K562 (cell line): Measurements from ENCODE around the gene SYN1. TPM values are rescaled to one million over a fixed set of nuclear protein-coding genes. Genes with fewer than 3 reads are reported as not detected.

Source experiments
- ADNP ChIP-seq: fragments of 200-800 bp; sonication (Bioruptor generic); IDR thresholded peaks from 2 replicates; pipeline ENCODE4 v1.6.1; 2016; ENCODE audit warnings: missing genetic modification characterization, missing compliant biosample characterization
- BRD4 ChIP-seq: fragments of 200-600 bp; sonication (generic); IDR thresholded peaks from 2 replicates; pipeline ENCODE4 v1.6.1; 2017; ENCODE audit warnings: inconsistent platforms
- DLX4 ChIP-seq: fragments of 250-450 bp; sonication (Bioruptor Pico); IDR thresholded peaks from 2 replicates; pipeline ENCODE4 v1.6.1; 2021; ENCODE audit warnings: mild to moderate bottlenecking
- E2F5 ChIP-seq: sonication (generic); formaldehyde crosslinking; IDR thresholded peaks from 2 replicates; pipeline ENCODE4 v1.8.0; 2022; ENCODE audit warnings: mild to moderate bottlenecking, missing genetic modification reagents
- EP300 ChIP-seq: IDR thresholded peaks from 2 replicates; pipeline ENCODE4 v1.6.1; 2012; ENCODE audit warnings: low read length, improper control_type of control experiment
- FOXO4 ChIP-seq: fragments of 450-650 bp; formaldehyde crosslinking; IDR thresholded peaks from 2 replicates; pipeline ENCODE4 v1.4.0; 2020; ENCODE audit warnings: mild to moderate bottlenecking, moderate library complexity
- KDM1A ChIP-seq, 2 experiments: fragments of 450-650 bp; IDR thresholded peaks; 2 replicates each; pipeline ENCODE4 v1.6.1; 2016; ENCODE audit warnings: mild to moderate bottlenecking in 2 of 2
- KLF13 ChIP-seq: fragments of 450-650 bp; IDR thresholded peaks from 2 replicates; pipeline ENCODE4 v1.6.1; 2016; ENCODE audit warnings: missing genetic modification characterization, low read depth, mild to moderate bottlenecking, missing compliant biosample characterization, moderate library complexity, borderline replicate concordance
- MLLT1 ChIP-seq, 2 experiments: fragments of 450-650 bp; IDR thresholded peaks; 2 replicates each; pipeline ENCODE4 v1.6.1; 2016
- MTA1 ChIP-seq: fragments of 450-650 bp; IDR thresholded peaks from 2 replicates; pipeline ENCODE4 v1.6.1; 2017; ENCODE audit warnings: borderline replicate concordance
- MYBL2 ChIP-seq, 2 experiments: fragments of 450-650 bp in 1 of 2; sonication (generic) in 1 of 2; formaldehyde crosslinking in 1 of 2; IDR thresholded peaks; 2 replicates each; pipeline versions ENCODE4 v1.6.1 to v1.8.1; 2017 to 2022; ENCODE audit warnings: borderline replicate concordance in 1 of 2, inconsistent platforms in 1 of 2, low read depth in 1 of 2, mild to moderate bottlenecking in 1 of 2, missing genetic modification reagents in 1 of 2, moderate library complexity in 1 of 2
- NR2C2 ChIP-seq, 2 experiments: fragments of 200-800 bp in 1 of 2; sonication (Bioruptor generic) in 1 of 2; sonication (generic) in 1 of 2; formaldehyde crosslinking in 1 of 2; IDR thresholded peaks; 2 replicates each; pipeline versions ENCODE4 v1.6.1 to v1.8.0; 2016 to 2022; ENCODE audit warnings: mild to moderate bottlenecking in 1 of 2, missing compliant biosample characterization in 1 of 2, missing genetic modification characterization in 1 of 2, missing genetic modification reagents in 1 of 2
- PKNOX1 ChIP-seq: fragments of 450-650 bp; IDR thresholded peaks from 2 replicates; pipeline ENCODE4 v1.6.1; 2016
- POLR3A ChIP-seq: IDR thresholded peaks from 2 replicates; pipeline ENCODE4 v1.6.1; 2011; ENCODE audit warnings: borderline replicate concordance, mild to moderate bottlenecking, moderate library complexity; ENCODE audit not compliant: insufficient read length, insufficient read depth; ENCODE audit errors: extremely low read depth
- SIN3B ChIP-seq: fragments of 450-650 bp; IDR thresholded peaks from 2 replicates; pipeline ENCODE4 v1.6.1; 2017; ENCODE audit warnings: low read depth, mild to moderate bottlenecking, moderate library complexity
- SP1 ChIP-seq: sonication (generic); formaldehyde crosslinking; IDR thresholded peaks from 2 replicates; pipeline ENCODE4 v1.8.1; 2022; ENCODE audit warnings: mild to moderate bottlenecking, missing genetic modification reagents
- TARDBP ChIP-seq: fragments of 450-650 bp; IDR thresholded peaks from 2 replicates; pipeline ENCODE4 v1.6.1; 2016
- TEAD4 ChIP-seq, 2 experiments: sonication (generic) in 1 of 2; formaldehyde crosslinking in 1 of 2; IDR thresholded peaks; 2 replicates each; pipeline versions ENCODE4 v1.6.1 to v1.8.0; 2012 to 2022; ENCODE audit warnings: borderline replicate concordance in 1 of 2, inconsistent platforms in 1 of 2, low read length in 1 of 2, mild to moderate bottlenecking in 1 of 2, missing genetic modification reagents in 1 of 2
- ZEB2 ChIP-seq: fragments of 450-650 bp; IDR thresholded peaks from 2 replicates; pipeline ENCODE4 v1.6.1; 2016
- ZFX ChIP-seq: sonication (generic); formaldehyde crosslinking; IDR thresholded peaks from 2 replicates; pipeline ENCODE4 v1.8.0; 2022; ENCODE audit warnings: mild to moderate bottlenecking, missing genetic modification reagents, moderate library complexity
- ZNF143 ChIP-seq: sonication (generic); formaldehyde crosslinking; IDR thresholded peaks from 2 replicates; pipeline ENCODE4 v1.9.0; 2022; ENCODE audit warnings: mild to moderate bottlenecking, missing genetic modification reagents
- ZNF717 ChIP-seq: fragments of 250-450 bp; sonication (Bioruptor Pico); IDR thresholded peaks from 2 replicates; pipeline ENCODE4 v1.5.0; 2021
- ZNF830 ChIP-seq: fragments of 250-450 bp; sonication (Bioruptor Pico); IDR thresholded peaks from 2 replicates; pipeline ENCODE4 v1.5.0; 2021; ENCODE audit warnings: mild to moderate bottlenecking
- polyA plus RNA-seq, 8 experiments: library from polyadenylated mRNA; depleted of rRNA in 4 of 8; stranded (reverse) in 5 of 8; unstranded in 3 of 8; fragments of >200 nt; fragmentation: Nextera tagmentation in 2 of 8; fragmentation: Illumina TruSeq in 1 of 8; extraction: Ambion mirVana in 2 of 8; extraction: Trizol in 1 of 8; gene quantifications; 2 replicates each; pipeline versions ENCODE4 v1.2.1 to v1.2.3, GENCODE V29; 2011 to 2014; ENCODE audit warnings: inconsistent platforms in 1 of 8, missing spikeins in 1 of 8
- total RNA-seq, 7 experiments: library from RNA; depleted of rRNA in 6 of 7; stranded (reverse); fragments of >200 nt in 6 of 7; fragmentation: Illumina TruSeq in 2 of 7; extraction: Trizol in 2 of 7; gene quantifications; 2 replicates each; pipeline versions ENCODE4 v1.2.1 to v1.2.3, GENCODE V29; 2011 to 2021; ENCODE audit warnings: low replicate concordance in 1 of 7

SYN1 gene
- total and polyA plus RNA-seq, 9 of the 15 experiments (the other 6 are each of a cell fraction or from before 2014, with no cell fraction given) = 0.01 to 0.28 (median 0.18) TPM; not detected in 2

GRCh38 chrX:47658684-47659420 lies 39.2 kb upstream of the SYN1 start, which contains the start of gene UXT (continued):
- peak; percentile 86 for TF ChIP-seq MYBL2 (IDR thresholded peaks at IDR 0.05; ENCODE audit: low read depth)
- no peak for TF ChIP-seq MYBL2 (CRISPR knock-in tag; IDR thresholded peaks at IDR 0.05; ENCODE audit: borderline replicate concordance)
- no peak for TF ChIP-seq ZNF717 (CRISPR knock-in tag)
- TF ChIP-seq BRD4 = peak; percentile 93
- peak; percentile 96 for TF ChIP-seq ZFX
- peak; percentile 8; the same call in 1 of the 2 replicates for TF ChIP-seq ADNP (tag)
- peak; percentile 15 to 63; a peak in 2 of 4 replicates for TF ChIP-seq MLLT1 (IDR thresholded peaks at IDR 0.05)
- TF ChIP-seq EP300 = no peak
- peak; percentile 76; the same call in 1 of the 2 replicates for TF ChIP-seq KLF13 (tag)
- TF ChIP-seq SP1 (CRISPR knock-in tag) = peak; percentile 88
- TF ChIP-seq ZNF143 (CRISPR knock-in tag) = no peak
- TF ChIP-seq TEAD4 (IDR thresholded peaks at IDR 0.05; ENCODE audit: low read length) = peak; percentile 8; the same call in 1 of the 2 replicates
- TF ChIP-seq TEAD4 (CRISPR knock-in tag; IDR thresholded peaks at IDR 0.05; ENCODE audit: borderline replicate concordance) = no peak
- TF ChIP-seq MTA1 = peak; percentile 98
- TF ChIP-seq POLR3A = no peak
- TF ChIP-seq NR2C2 (CRISPR knock-in tag; IDR thresholded peaks at IDR 0.05) = no peak
- TF ChIP-seq NR2C2 (tag; IDR thresholded peaks at IDR 0.05) = peak; percentile 85
- TF ChIP-seq SIN3B = peak; percentile 87
- TF ChIP-seq FOXO4 (CRISPR knock-in tag) = no peak
- no peak for TF ChIP-seq DLX4 (CRISPR knock-in tag)
- TF ChIP-seq TARDBP = no peak
- TF ChIP-seq E2F5 (CRISPR knock-in tag) = no peak
- TF ChIP-seq KDM1A (IDR thresholded peaks at IDR 0.05) = no peak
- TF ChIP-seq PKNOX1 = peak; percentile 98
- TF ChIP-seq ZNF830 (CRISPR knock-in tag) = no peak
- TF ChIP-seq ZEB2 = 0 out of 2 replicates have a peak, but pooled peaks have one; percentile 39
